Measurements from ENCODE around the gene MORN1.

Gene MORN1

DNA sequence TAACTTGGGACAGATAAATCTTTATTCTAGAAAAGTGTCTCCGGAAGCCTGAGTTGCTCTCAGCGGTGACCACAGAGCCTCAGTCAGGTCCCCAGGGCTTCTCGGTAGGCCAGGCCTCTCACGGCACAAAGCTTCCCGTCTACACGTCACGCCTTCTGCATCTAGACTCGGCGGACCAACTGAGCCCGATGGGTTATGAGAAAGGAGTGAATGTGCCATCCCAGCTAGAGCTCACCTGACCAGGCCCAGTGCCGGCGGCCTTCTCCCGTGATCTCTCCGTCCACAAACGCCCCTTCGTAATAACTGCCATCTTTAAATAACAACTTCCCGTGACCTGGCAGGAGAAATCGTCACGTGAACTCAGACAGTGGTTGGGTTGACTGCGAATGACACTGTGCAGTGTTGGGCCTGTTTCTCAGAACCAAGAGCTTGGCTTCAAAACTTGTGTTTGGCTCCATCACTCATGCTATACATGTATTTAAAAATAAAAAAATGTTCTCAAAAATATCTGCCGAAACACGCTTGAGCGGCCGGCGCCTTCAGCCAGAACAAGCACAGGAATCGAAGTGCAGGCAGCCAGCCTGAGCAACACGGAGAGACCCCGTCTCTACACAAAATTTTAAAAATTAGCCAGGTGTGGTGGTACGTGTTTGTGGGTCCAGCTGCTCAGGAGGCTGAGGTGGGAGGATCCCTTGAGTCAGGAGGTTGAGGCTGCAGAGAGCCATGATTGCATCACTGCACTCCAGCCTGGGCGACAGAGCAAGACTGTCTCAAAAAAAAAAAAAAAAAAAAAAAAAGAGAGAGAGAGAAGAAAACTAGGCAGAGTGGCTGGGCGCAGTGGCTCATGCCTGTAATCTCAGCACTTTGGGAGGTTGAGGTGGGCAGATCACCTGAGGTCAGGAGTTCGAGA is 3.1 kb downstream of the MORN1 start:
- H3K4me3 ChIP-seq (ENCODE audit: low read depth, low read length) = no peak overlapping the region
- DNase-seq (ENCODE audit: low read depth) = no peak
- TF ChIP-seq, protein P1, sequence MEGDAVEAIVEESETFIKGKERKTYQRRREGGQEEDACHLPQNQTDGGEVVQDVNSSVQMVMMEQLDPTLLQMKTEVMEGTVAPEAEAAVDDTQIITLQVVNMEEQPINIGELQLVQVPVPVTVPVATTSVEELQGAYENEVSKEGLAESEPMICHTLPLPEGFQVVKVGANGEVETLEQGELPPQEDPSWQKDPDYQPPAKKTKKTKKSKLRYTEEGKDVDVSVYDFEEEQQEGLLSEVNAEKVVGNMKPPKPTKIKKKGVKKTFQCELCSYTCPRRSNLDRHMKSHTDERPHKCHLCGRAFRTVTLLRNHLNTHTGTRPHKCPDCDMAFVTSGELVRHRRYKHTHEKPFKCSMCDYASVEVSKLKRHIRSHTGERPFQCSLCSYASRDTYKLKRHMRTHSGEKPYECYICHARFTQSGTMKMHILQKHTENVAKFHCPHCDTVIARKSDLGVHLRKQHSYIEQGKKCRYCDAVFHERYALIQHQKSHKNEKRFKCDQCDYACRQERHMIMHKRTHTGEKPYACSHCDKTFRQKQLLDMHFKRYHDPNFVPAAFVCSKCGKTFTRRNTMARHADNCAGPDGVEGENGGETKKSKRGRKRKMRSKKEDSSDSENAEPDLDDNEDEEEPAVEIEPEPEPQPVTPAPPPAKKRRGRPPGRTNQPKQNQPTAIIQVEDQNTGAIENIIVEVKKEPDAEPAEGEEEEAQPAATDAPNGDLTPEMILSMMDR (conservative IDR thresholded peaks at IDR 0.05; ENCODE audit: low read depth, low read length) = no peak

GRCh38 chr1:2386636-2387611 is 4.4 kb downstream of the MORN1 start:
- TF ChIP-seq, protein P1 (conservative IDR thresholded peaks at IDR 0.05; ENCODE audit: low read depth, low read length) = no peak
- DNase-seq (ENCODE audit: low read depth) = no peak
- H3K4me3 ChIP-seq (ENCODE audit: low read depth, low read length) = no peak overlapping the region

DNA sequence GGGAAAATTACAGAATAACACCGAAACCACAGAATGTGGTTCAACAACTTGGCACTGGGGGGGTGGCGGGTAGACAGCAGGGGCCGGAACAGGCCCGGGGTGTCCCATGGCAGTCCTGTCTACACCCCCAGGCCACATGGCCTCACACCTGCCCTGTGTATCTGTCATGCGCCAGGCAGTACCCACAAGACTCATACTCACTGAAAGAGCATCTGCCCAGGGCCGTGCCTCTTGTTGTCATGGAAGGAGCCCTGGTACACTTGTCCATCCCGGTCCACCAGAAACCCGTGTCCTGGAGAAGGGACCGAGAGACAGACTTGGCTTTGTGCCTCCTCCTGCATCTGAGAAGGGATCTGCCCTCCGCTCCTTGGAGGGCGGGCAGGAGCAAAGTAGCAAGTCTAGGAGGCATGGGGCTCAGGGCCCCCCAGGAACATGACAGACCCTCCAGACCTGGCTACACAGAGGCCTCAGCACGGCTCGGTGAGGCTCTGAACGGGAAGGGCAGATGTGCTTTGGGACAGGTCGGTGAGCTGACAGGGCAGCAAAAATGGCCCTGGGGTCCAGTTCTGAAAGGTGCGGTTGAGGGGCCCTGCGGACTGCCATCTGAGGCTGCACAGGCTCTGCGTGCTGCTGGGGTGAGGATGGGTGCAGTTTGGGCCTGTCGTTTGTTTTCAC is 5.6 kb downstream of the MORN1 start:
- TF ChIP-seq, protein P1 (conservative IDR thresholded peaks at IDR 0.05; ENCODE audit: low read depth, low read length) = no peak
- no peak for DNase-seq (ENCODE audit: low read depth)
- H3K4me3 ChIP-seq (ENCODE audit: low read depth, low read length) = no peak overlapping the region

DNA sequence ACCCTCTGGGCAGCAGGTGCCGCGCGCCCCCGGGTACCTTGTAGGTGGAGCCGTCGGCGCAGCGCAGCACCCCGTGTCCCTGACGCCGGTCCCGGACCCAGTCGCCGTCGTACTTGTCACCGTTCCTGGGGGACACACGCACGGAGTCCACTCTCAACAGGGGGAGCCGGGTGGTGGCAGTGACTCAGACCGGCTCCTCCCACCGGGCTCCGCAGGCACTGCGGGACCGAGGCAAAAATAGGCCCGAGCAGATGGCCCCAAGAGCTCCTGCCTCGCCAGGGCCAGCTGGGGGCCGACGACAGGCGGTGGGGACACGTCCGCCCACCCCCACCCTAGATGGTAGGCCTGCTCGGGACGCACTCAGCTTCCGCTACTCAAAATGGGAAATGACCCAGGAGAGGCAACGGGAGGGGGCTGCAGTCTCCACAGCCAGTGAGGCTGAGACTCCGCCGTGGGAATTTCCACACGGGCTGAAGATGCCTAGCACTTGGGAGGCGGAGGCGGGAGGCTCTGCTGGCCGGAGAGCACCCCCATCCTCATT is 6.3 kb downstream of the MORN1 start:
- DNase-seq (ENCODE audit: low read depth) = no peak
- TF ChIP-seq, protein P1 (conservative IDR thresholded peaks at IDR 0.05; ENCODE audit: low read depth, low read length) = no peak

DNA sequence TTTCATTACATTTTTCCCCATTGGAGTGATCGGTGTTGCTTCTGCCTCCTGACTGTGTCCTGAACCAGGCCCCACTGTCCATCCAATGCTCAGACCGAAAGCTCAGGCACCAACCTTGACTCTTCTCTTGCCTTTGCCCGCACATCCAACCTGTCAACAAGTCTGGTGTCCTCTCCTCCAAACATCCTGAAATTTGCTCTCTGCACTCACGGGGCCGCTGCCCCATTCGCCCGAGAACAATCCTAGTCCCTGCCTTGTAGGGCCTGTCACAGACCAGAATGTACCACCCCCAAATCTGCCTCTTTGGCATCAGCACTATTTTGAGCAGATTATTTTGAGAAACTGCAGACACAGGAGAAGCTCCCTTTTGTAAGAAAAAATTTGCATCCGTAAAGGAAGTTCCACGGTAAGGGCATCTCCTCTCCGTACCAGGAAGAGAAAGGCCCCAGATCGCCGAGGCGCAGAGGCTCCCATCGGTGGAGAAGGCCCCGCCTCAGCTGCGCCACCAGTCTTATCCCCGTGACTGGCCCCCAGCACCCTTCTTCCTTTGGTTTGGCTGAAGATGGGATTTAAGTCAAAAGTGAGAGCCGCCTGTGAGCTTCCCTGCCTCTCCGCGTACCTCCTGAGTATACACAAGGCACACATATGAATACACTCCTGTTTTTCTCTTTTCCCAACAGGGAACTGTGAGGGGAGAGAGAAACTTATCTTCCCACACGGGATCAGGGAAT is 7.1 kb downstream of the MORN1 start:
- TF ChIP-seq, protein P1 (conservative IDR thresholded peaks at IDR 0.05; ENCODE audit: low read depth, low read length) = no peak
- DNase-seq (ENCODE audit: low read depth) = no peak
- H3K4me3 ChIP-seq (ENCODE audit: low read depth, low read length) = no peak overlapping the region

More for the DNA sequence above, 6.3 kb downstream of the MORN1 start:
- no peak overlapping the region for H3K4me3 ChIP-seq (ENCODE audit: low read depth, low read length)

DNA sequence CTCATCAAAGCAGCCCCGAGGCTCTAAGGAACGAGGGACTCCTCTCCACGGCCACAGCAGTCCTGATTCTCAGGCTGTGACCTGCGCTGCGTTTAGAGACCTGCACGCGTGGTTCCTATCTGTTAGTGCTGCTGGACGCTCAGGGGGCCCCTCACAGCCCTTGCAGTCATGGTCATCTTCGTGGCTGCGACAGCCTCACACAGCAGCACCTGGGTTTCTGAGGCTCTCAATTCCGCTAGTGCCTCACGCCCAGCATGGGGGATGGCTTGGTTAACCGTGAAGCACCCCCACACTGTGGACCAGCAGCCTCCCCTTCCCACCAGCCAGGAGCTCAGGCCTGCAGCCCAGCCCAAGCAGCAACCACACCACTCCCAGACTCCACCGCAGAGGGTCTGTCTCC is 7.8 kb downstream of the MORN1 start:
- H3K4me3 ChIP-seq (ENCODE audit: low read depth, low read length) = no peak overlapping the region
- TF ChIP-seq, protein P1 (conservative IDR thresholded peaks at IDR 0.05; ENCODE audit: low read depth, low read length) = no peak
- DNase-seq (ENCODE audit: low read depth) = no peak

All from choroid plexus epithelial cell (primary cell).